GM19238 (cell line): ENCODE measurements around the gene TMEM63B.
"Not testable (repeated sequence)": the region's sequence is repeated elsewhere in the genome, so short reads cannot be mapped to it uniquely, and the experiment has no call there.

Experiments used
- DNase-seq: peaks from one replicate; pipeline ENCODE4 v3.0.0; 2011; ENCODE audit warnings: low spot score; ENCODE audit not compliant: insufficient read length

Gene TMEM63B

DNA sequence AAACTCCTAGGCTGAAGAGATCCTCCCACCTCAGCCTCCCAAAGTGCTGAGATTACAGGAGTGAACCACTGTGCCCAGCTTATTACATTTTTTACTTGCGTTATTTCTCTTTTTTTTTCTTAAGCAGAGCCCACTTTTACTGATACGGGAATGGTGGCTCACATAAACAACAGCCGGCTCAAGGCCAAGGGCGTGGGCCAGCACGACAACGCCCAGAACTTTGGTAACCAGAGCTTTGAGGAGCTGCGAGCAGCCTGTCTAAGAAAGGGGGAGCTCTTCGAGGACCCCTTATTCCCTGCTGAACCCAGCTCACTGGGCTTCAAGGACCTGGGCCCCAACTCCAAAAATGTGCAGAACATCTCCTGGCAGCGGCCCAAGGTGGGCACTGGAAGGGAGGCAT, 41.8 kb downstream of the TMEM63B start:
- DNase-seq, result no peak

GRCh38 chr6:44169886-44170570, 42.7 kb downstream of the TMEM63B start:
- DNase-seq, result no peak

- no peak for DNase-seq
These were observed 44.7 kb downstream of the TMEM63B start for GRCh38 chr6:44171899-44172546.

DNA sequence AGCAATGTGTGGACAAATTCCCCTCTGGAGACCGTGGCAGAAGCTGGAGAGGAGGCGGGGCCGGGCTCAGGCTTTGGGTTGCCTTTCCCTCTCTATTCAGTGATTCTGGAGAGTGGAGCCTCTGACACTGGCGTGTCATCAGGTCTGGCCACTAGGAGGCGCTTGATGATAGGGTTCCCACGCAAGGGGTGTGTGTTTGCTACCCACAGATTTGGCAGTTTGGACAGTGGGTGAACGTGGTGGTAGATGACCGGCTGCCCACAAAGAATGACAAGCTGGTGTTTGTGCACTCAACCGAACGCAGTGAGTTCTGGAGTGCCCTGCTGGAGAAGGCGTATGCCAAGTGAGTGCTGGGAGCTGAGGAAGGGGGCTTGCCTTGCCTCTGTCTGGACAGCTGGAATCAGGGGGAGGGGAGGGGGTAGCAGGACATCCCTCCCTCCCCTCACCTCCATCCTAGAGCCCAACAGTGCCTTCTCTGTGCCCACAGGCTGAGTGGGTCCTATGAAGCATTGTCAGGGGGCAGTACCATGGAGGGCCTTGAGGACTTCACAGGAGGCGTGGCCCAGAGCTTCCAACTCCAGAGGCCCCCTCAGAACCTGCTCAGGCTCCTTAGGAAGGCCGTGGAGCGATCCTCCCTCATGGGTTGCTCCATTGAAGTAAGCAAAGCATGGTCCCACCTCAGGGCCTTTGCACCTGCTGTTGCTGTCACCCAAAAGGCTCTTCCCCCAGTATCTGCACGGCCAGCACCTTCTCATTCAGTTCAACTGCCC, 45.6 kb downstream of the TMEM63B start:
- peak; percentile 85 for DNase-seq

- no peak for DNase-seq
These were observed 48.9 kb downstream of the TMEM63B start for GRCh38 chr6:44176130-44176761.

- DNase-seq, result peak; percentile 60
These were observed 49.6 kb downstream of the TMEM63B start for GRCh38 chr6:44176762-44177509.

DNA sequence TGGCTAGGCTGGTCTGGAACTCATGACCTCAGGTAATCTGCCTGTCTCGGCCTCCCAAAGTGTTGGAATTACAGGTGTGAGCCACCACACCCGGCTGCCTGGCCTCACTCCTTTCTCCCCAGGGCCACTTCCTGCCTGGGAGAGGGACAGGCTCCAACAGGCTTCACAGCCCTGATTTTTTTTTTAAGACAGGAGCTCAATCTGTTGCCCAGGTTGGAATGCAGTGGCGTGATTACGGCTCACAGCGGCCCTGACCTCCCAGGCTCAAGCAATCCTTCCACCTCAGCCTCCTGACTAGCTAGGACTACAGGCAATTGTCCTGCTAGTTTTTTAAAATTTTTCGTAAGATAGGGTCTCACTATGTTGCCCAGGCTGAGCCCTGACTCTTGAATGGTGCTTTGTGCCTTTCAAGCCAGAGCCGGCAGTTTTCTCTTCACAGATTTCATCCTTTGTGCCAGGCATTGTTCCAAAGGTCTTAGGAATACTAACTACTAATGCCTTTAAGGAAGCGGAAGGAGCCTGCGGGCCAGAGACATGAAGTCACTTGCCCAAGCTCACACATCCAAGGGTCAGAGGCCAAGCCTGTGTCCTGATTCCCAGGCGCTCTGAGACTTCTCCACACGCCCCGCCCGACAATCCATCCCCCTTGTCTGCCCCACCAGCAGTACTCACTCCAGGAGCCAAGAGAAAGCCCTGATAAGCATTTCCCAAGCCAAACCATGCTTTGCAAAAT, 50.5 kb downstream of the TMEM63B start:
- DNase-seq, result no peak

- DNase-seq, result no peak
These were observed 51.2 kb downstream of the TMEM63B start for GRCh38 chr6:44178424-44179071.

DNA sequence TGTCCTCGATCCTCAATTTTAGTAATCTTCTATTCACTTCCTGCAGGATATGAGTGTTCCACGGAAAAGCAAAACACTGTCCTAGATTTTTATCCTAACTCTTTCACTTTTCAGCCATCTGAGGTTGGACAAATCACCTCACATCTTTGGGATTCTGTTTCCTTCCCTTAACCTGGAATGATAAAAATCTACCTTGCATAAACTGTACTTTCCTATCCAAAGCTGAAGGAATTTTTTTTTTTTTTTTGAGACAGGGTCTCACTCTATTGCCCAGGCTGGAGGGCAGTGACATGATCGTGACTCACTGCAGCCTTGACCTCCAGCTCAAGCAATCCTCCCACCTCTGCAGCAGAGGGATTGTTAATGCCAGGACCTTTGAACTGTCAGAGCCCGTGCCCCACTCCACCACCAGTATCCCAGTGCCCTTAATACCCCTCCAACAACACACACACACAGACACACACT, 51.8 kb downstream of the TMEM63B start:
- no peak for DNase-seq

- no peak for DNase-seq
These were observed 52.3 kb downstream of the TMEM63B start for GRCh38 chr6:44179648-44180047.

- DNase-seq, result no peak
These were observed 53.1 kb downstream of the TMEM63B start for GRCh38 chr6:44180406-44180805.

DNA sequence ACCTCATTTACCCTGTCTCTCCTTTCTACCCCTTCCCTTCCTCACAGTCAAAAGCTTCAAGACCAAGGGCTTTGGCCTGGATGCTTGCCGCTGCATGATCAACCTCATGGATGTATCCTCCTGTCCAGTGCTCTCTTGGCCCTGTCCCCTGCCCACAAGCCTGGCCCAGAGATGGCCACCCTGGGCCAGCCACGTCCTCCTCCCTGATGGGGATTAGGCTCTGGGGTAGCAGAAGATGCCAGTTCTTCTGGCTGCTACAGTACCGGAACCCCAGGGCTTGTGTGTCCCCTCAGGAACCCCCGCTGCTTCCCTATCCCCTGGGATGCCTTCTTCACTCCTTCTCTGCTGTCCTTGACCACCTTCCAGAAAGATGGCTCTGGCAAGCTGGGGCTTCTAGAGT, 53.5 kb downstream of the TMEM63B start:
- DNase-seq, result no peak

DNA sequence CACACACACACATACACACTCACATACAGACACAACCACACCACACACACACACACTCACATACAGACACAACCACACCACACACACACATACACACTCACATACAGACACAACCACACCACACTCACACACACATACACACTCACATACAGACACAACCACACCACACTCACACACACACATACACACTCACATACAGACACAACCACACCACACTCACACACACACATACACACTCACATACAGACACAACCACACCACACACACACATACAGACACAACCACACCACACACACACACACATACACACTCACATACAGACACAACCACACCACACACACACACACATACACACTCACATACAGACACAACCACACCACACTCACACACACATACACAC, 54.4 kb downstream of the TMEM63B start:
- not testable (repeated sequence) for DNase-seq

- DNase-seq, result no peak
These were observed 55.6 kb downstream of the TMEM63B start for GRCh38 chr6:44182911-44183390.

DNA sequence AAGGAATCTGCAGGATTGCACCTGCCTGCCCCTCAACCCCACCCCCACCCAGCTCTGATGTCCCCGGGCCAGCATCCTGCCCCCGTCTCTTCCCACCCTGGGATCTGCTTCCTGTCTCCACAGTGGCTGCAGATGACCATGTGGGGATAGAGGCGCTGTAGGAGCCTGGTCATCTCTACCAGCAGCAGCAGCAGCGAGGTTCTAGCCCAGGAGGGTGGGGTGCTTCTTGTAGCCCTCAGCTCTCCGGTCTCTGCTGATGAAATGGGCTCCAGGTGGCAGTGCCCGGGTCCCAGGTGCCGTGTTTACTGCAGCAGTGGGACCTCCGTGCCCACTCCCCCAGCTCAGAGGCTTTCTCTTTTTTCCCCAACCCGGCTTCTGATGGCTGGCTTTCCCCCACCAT, 56.4 kb downstream of the TMEM63B start:
- DNase-seq, result no peak

- not testable (repeated sequence) for DNase-seq
These were observed 58.0 kb downstream of the TMEM63B start for GRCh38 chr6:44185356-44185755.

DNA sequence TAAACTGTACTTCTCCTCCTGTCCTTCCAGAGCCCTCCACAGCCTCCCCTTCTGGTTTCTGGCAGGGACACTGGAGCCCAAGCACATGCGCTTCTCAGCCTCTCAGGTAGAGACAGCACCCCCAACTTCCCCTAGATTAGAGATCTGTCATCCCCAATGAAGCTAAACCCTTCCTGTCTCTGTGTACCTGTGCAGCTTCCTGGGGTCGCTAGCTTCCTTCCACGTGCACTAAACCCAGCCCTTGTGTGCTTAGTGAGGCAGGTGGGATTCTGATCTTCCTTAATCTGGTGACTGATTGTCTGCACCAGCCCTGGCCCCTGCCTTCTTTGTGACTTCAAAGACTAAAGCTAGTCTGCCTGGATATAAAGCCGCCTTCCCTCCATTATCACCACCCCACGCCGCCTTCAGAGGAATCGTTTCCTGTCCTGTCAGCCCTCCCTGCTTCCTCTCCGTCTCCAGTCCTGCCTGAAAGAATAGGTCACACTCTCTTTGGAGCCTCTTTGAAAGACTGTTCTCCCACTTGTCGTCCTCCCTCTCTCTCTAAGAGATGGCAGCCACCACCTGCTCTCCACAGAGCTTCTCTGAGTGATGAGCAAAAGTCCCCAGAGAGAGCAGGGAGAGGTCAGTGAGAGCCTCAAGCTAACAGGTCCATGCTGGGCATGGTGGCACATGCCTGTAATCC, 58.7 kb downstream of the TMEM63B start:
- DNase-seq, result no peak

DNA sequence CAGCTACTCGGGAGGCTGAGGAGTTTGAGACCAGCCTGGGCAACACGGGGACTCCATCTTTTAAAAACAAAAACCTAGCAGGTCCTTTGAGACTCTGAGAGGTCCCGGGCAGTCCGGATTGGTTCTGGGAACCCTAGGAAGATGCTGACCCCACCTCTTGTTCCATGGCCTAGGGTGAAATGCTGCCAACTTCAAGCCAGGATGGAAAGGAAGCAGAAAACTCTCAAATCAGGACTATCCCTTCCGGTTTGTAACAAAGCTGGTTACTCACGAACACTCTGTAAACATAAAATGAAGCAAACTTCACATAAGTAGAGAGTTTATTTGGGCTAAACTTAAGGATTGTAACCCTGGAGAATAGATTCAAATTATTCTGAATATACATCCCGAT, 59.3 kb downstream of the TMEM63B start:
- DNase-seq, result no peak

DNA sequence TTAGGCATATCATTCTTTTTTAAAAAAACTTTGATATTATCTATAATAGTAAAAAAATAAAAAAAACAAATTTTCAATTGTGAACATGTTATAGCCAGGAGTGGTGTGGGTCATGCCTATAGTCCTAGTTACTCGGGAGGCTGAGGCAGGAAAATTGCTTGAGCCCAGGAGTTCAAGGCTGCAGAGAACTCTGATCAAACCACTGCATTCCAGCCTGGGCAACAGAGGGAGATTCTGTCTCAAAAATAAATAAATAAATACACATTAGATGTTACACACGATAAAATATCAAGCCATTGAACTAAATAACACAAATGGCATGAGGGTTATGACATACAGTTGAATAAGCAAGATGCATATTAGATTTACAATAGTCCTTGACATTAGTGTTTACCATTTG, 61.5 kb downstream of the TMEM63B start:
- no peak for DNase-seq
